H9 (cell line): ENCODE results near the gene NEUROD1. TPM values are rescaled to one million over a fixed set of nuclear protein-coding genes. Genes with fewer than 3 reads are reported as not detected.
"Not testable (repeated sequence)": the region's sequence is repeated elsewhere in the genome, so short reads cannot be mapped to it uniquely, and the experiment has no call there.

Experiments used
- DNase-seq: peaks from one replicate; pipeline ENCODE4 v3.0.0-alpha.2; 2017
- H2AFZ ChIP-seq: one replicate; pipeline ENCODE4 v1.6.1; 2013; ENCODE audit warnings: mild to moderate bottlenecking, low read length, control low read depth, moderate library complexity
- H2AK5ac ChIP-seq: 2 replicates; pipeline ENCODE4 v1.6.1; 2013; ENCODE audit warnings: low read length, control low read depth, mixed read lengths; ENCODE audit not compliant: insufficient read length
- H2BK120ac ChIP-seq: one replicate; pipeline ENCODE4 v1.6.1; 2013; ENCODE audit warnings: low read depth, mild to moderate bottlenecking, low read length, control low read depth, inconsistent platforms; ENCODE audit not compliant: poor library complexity, severe bottlenecking
- H2BK12ac ChIP-seq: 2 replicates; pipeline ENCODE4 v1.6.1; 2013; ENCODE audit warnings: low read length, control low read depth, mixed read lengths, low read depth; ENCODE audit not compliant: insufficient read length
- H2BK15ac ChIP-seq: 2 replicates; pipeline ENCODE4 v1.6.1; 2013; ENCODE audit warnings: low read depth, low read length, control low read depth
- H2BK20ac ChIP-seq: one replicate; pipeline ENCODE4 v1.6.1; 2013; ENCODE audit warnings: low read depth, mild to moderate bottlenecking, low read length, control low read depth, inconsistent platforms; ENCODE audit not compliant: poor library complexity, severe bottlenecking
- H2BK5ac ChIP-seq: 2 replicates; pipeline ENCODE4 v1.6.1; 2013; ENCODE audit warnings: low read length, control low read depth, mixed read lengths; ENCODE audit not compliant: insufficient read length
- H3K14ac ChIP-seq: 2 replicates; pipeline ENCODE4 v1.6.1; 2013; ENCODE audit warnings: low read length, control low read depth; ENCODE audit not compliant: insufficient read depth
- H3K18ac ChIP-seq: 2 replicates; pipeline ENCODE4 v1.6.1; 2013; ENCODE audit warnings: low read depth, mild to moderate bottlenecking, mixed read lengths, low read length, control low read depth; ENCODE audit not compliant: insufficient read length
- H3K23ac ChIP-seq: 2 replicates; pipeline ENCODE4 v1.6.1; 2013; ENCODE audit warnings: low read length, control low read depth, mixed read lengths, low read depth; ENCODE audit not compliant: insufficient read length
- H3K23me2 ChIP-seq: 2 replicates; pipeline ENCODE4 v1.6.1; 2013; ENCODE audit warnings: low read depth, mild to moderate bottlenecking, mixed read lengths, low read length, control low read depth; ENCODE audit not compliant: insufficient read length, poor library complexity, severe bottlenecking
- H3K27ac ChIP-seq: 2 replicates; pipeline ENCODE4 v1.5.1; 2013; ENCODE audit warnings: low read length, control low read depth, mixed read lengths, low read depth; ENCODE audit not compliant: insufficient read length
- H3K27me3 ChIP-seq: 2 replicates; pipeline ENCODE4 v1.6.1; 2013; ENCODE audit warnings: low read length, control low read depth, inconsistent platforms; ENCODE audit not compliant: insufficient read depth
- H3K4ac ChIP-seq: 2 replicates; pipeline ENCODE4 v1.6.1; 2013; ENCODE audit warnings: low read depth, mild to moderate bottlenecking, control low read depth, inconsistent platforms, low read length, moderate library complexity
- H3K4me1 ChIP-seq: 2 replicates; pipeline ENCODE4 v1.6.1; 2013; ENCODE audit warnings: low read length, control low read depth, inconsistent platforms; ENCODE audit not compliant: insufficient read depth
- H3K4me2 ChIP-seq: 2 replicates; pipeline ENCODE4 v1.6.1; 2013; ENCODE audit warnings: low read length, control low read depth, mixed read lengths; ENCODE audit not compliant: insufficient read length, insufficient read depth
- H3K56ac ChIP-seq: 2 replicates; pipeline ENCODE4 v1.6.1; 2013; ENCODE audit warnings: low read depth, mild to moderate bottlenecking, mixed read lengths, low read length, control low read depth; ENCODE audit not compliant: insufficient read length
- H3K79me1 ChIP-seq: 2 replicates; pipeline ENCODE4 v1.6.1; 2013; ENCODE audit warnings: low read depth, mild to moderate bottlenecking, moderate library complexity, low read length, control low read depth, inconsistent platforms; ENCODE audit not compliant: insufficient read depth, poor library complexity, severe bottlenecking
- H3K79me2 ChIP-seq: 2 replicates; pipeline ENCODE4 v1.6.1; 2013; ENCODE audit warnings: low read length, control low read depth, inconsistent platforms; ENCODE audit not compliant: insufficient read depth
- H3K9ac ChIP-seq: 2 replicates; pipeline ENCODE4 v1.6.1; 2013; ENCODE audit warnings: low read length, control low read depth, mixed read lengths; ENCODE audit not compliant: insufficient read length; ENCODE audit errors: extremely low read depth
- H3K9me3 ChIP-seq: one replicate; pipeline ENCODE4 v1.6.1; 2013; ENCODE audit warnings: low read depth, low read length, inconsistent platforms; ENCODE audit not compliant: control insufficient read depth
- H3T11ph ChIP-seq: one replicate; pipeline ENCODE4 v1.6.1; 2013; ENCODE audit warnings: mild to moderate bottlenecking, low read length, control low read depth, inconsistent platforms
- H4K20me1 ChIP-seq: one replicate; pipeline ENCODE4 v1.6.1; 2013; ENCODE audit not compliant: control insufficient read depth, insufficient read length, insufficient read depth
- H4K5ac ChIP-seq: 2 replicates; pipeline ENCODE4 v1.6.1; 2013; ENCODE audit warnings: low read depth, mild to moderate bottlenecking, mixed read lengths, low read length, control low read depth; ENCODE audit not compliant: insufficient read length
- H4K8ac ChIP-seq: replicated peaks from 2 replicates; pipeline ENCODE4 v1.6.1; 2013; ENCODE audit warnings: low read length, control low read depth, mixed read lengths, low read depth; ENCODE audit not compliant: insufficient read length
- H4K91ac ChIP-seq: 2 replicates; pipeline ENCODE4 v1.6.1; 2013; ENCODE audit warnings: low read depth, mild to moderate bottlenecking, moderate library complexity, mixed read lengths, low read length, control low read depth; ENCODE audit not compliant: insufficient read length
- H3K27ac Mint-ChIP-seq, 3 experiments: 2 replicates in 2 of 3; 3 replicates in 1 of 3; pipeline ENCODE4 v1.8.0; 2020 to 2021; ENCODE audit warnings: mixed read lengths in 3 of 3, mild to moderate bottlenecking in 1 of 3, moderate library complexity in 1 of 3
- H3K27me3 Mint-ChIP-seq: 2 replicates; pipeline ENCODE4 v1.8.0; 2021; ENCODE audit warnings: low read depth, mild to moderate bottlenecking, moderate library complexity, mixed read lengths
- H3K36me3 Mint-ChIP-seq, 3 experiments: 2 replicates in 2 of 3; 3 replicates in 1 of 3; pipeline ENCODE4 v1.8.0; 2020 to 2021; ENCODE audit warnings: low read depth in 3 of 3, mixed read lengths in 3 of 3; ENCODE audit not compliant: insufficient read depth in 1 of 3
- H3K4me1 Mint-ChIP-seq, 2 experiments: 2 replicates each; pipeline ENCODE4 v1.8.0; 2020; ENCODE audit warnings: mixed read lengths in 2 of 2
- H3K4me3 Mint-ChIP-seq, 2 experiments: 2 replicates in 1 of 2; 3 replicates in 1 of 2; pipeline ENCODE4 v1.8.0; 2020 to 2021; ENCODE audit warnings: mild to moderate bottlenecking in 2 of 2, mixed read lengths in 2 of 2, moderate library complexity in 1 of 2
- H3K9me3 Mint-ChIP-seq, 2 experiments: 2 replicates in 1 of 2; 3 replicates in 1 of 2; pipeline ENCODE4 v1.8.0; 2020; ENCODE audit warnings: mild to moderate bottlenecking in 2 of 2, mixed read lengths in 2 of 2, moderate library complexity in 1 of 2
- WGBS: extraction: QIAGEN DNeasy Blood & Tissue Kit; methylation state at CpG from one replicate; pipeline ENCODE4 v1.1.7; 2013; ENCODE audit warnings: missing lambda C conversion rate, low lambda C conversion rate, mixed read lengths; ENCODE audit not compliant: insufficient read length; ENCODE audit errors: extremely low coverage; 5-methylcytosine and 5-hydroxymethylcytosine counted together
- total RNA-seq: library from RNA; stranded (reverse); gene quantifications from 2 replicates; pipeline ENCODE4 v1.2.1, GENCODE V29; 2021

Gene NEUROD1
- total RNA-seq, 1 experiment from 2014 or later, result not detected

DNA sequence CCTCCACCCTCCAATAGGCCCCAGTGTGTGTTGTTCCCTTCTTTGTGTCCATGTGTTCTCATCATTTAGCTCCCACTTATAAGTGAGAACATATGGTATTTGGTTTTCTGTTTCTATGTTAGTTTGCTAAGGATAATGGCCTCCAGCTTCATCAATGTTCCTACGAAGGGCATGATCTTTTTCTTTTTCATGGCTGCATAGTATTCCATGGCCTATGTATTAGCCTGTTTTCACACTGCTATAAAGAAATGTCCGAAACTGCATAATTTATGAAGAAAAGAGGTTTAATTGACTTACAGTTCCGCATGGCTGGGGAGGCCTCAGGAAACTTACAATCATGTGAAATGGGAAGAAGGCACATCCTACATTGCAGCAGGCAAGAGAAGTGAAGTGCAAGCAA lies 22.2 kb upstream of the NEUROD1 start:
- not testable (repeated sequence) for H3K79me2 ChIP-seq, H3K23ac ChIP-seq, H3K27ac Mint-ChIP-seq, H2AFZ ChIP-seq, H3K4me1 Mint-ChIP-seq, H3K56ac ChIP-seq, H3T11ph ChIP-seq, H2AK5ac ChIP-seq, H4K5ac ChIP-seq, H3K27ac ChIP-seq, H2BK5ac ChIP-seq, H4K8ac ChIP-seq, H3K27me3 ChIP-seq, H2BK20ac ChIP-seq, H3K4me2 ChIP-seq, H3K4me3 Mint-ChIP-seq, H3K4ac ChIP-seq, H3K18ac ChIP-seq, H3K79me1 ChIP-seq, H3K9ac ChIP-seq, H3K14ac ChIP-seq, H2BK15ac ChIP-seq, H4K20me1 ChIP-seq, DNase-seq, H2BK12ac ChIP-seq, H3K9me3 ChIP-seq, H4K91ac ChIP-seq, H3K23me2 ChIP-seq, H2BK120ac ChIP-seq, H3K4me1 ChIP-seq
- peaks cover 22% of the 10 kb centered on the region for H3K27me3 Mint-ChIP-seq
- peaks cover 8 to 23% (median 10%) of the 10 kb centered on the region in 3 experiments for H3K36me3 Mint-ChIP-seq
- peaks cover 25 to 28% of the 10 kb centered on the region in 2 experiments for H3K9me3 Mint-ChIP-seq
- no CpG with 5 or more reads among the region's 3 CpGs for WGBS
